Mesendoderm (in vitro differentiated cells): ENCODE measurements around the gene FREM1.
A peak's percentile ranks its signal among the peaks of the same experiment; 100 is the strongest.

Source experiments
- DNase-seq: peaks from one replicate; pipeline ENCODE4 v3.0.0; 2013
- H2AK5ac ChIP-seq: 2 replicates; pipeline ENCODE4 v1.6.1; 2013; ENCODE audit warnings: low read length, inconsistent platforms
- H2BK120ac ChIP-seq: 2 replicates; pipeline ENCODE4 v1.6.1; 2013; ENCODE audit warnings: low read depth, mild to moderate bottlenecking, low read length, moderate library complexity, mixed read lengths
- H2BK15ac ChIP-seq: replicated peaks from 2 replicates; pipeline ENCODE4 v1.6.1; 2013; ENCODE audit warnings: low read depth, mild to moderate bottlenecking, moderate library complexity
- H2BK5ac ChIP-seq: 2 replicates; pipeline ENCODE4 v1.6.1; 2013; ENCODE audit warnings: low read length, inconsistent platforms
- H3K18ac ChIP-seq: 2 replicates; pipeline ENCODE4 v1.6.1; 2013; ENCODE audit warnings: mild to moderate bottlenecking, low read length, mixed read lengths
- H3K23ac ChIP-seq: one replicate; pipeline ENCODE4 v1.6.1; 2013; ENCODE audit warnings: low read length
- H3K27ac ChIP-seq: 2 replicates; pipeline ENCODE4 v1.5.1; 2013; ENCODE audit warnings: low read depth, mild to moderate bottlenecking, inconsistent platforms, low read length, moderate library complexity
- H3K27me3 ChIP-seq: 2 replicates; pipeline ENCODE4 v1.6.1; 2013; ENCODE audit warnings: low read length, control low read depth, mild to moderate bottlenecking, inconsistent platforms; ENCODE audit not compliant: insufficient read depth, poor library complexity
- H3K36me3 ChIP-seq: 2 replicates; pipeline ENCODE4 v1.6.1; 2013; ENCODE audit warnings: low read length, inconsistent platforms; ENCODE audit not compliant: control insufficient read depth, insufficient read depth
- H3K4ac ChIP-seq: one replicate; pipeline ENCODE4 v1.6.1; 2013; ENCODE audit warnings: low read depth, mild to moderate bottlenecking, low read length, moderate library complexity
- H3K4me1 ChIP-seq: 2 replicates; pipeline ENCODE4 v1.6.1; 2013; ENCODE audit warnings: low read depth, low read length, inconsistent platforms; ENCODE audit not compliant: control insufficient read depth
- H3K4me2 ChIP-seq: 2 replicates; pipeline ENCODE4 v1.6.1; 2013; ENCODE audit warnings: low read length
- H3K4me3 ChIP-seq: 2 replicates; pipeline ENCODE4 v1.5.1; 2013; ENCODE audit warnings: mild to moderate bottlenecking, low read length
- H3K56ac ChIP-seq: one replicate; pipeline ENCODE4 v1.6.1; 2013; ENCODE audit warnings: low read length
- H3K79me1 ChIP-seq: 2 replicates; pipeline ENCODE4 v1.6.1; 2013; ENCODE audit warnings: low read length, inconsistent platforms
- H3K79me2 ChIP-seq: 2 replicates; pipeline ENCODE4 v1.6.1; 2013; ENCODE audit warnings: mild to moderate bottlenecking, low read length; ENCODE audit not compliant: control insufficient read depth, insufficient read depth
- H3K9ac ChIP-seq: 2 replicates; pipeline ENCODE4 v1.6.1; 2013; ENCODE audit warnings: low read length, inconsistent platforms
- H4K5ac ChIP-seq: one replicate; pipeline ENCODE4 v1.6.1; 2013; ENCODE audit warnings: low read length
- H4K8ac ChIP-seq: one replicate; pipeline ENCODE4 v1.6.1; 2013; ENCODE audit warnings: low read depth, mild to moderate bottlenecking, control low read depth, low read length, moderate library complexity
- WGBS: extraction: QIAGEN DNeasy Blood & Tissue Kit; methylation state at CpG from one replicate; pipeline ENCODE4 v1.1.7; 2013; ENCODE audit warnings: low lambda C conversion rate, missing lambda C conversion rate; ENCODE audit not compliant: insufficient coverage; ENCODE audit errors: extremely low coverage; 5-methylcytosine and 5-hydroxymethylcytosine counted together

FREM1 gene

DNA sequence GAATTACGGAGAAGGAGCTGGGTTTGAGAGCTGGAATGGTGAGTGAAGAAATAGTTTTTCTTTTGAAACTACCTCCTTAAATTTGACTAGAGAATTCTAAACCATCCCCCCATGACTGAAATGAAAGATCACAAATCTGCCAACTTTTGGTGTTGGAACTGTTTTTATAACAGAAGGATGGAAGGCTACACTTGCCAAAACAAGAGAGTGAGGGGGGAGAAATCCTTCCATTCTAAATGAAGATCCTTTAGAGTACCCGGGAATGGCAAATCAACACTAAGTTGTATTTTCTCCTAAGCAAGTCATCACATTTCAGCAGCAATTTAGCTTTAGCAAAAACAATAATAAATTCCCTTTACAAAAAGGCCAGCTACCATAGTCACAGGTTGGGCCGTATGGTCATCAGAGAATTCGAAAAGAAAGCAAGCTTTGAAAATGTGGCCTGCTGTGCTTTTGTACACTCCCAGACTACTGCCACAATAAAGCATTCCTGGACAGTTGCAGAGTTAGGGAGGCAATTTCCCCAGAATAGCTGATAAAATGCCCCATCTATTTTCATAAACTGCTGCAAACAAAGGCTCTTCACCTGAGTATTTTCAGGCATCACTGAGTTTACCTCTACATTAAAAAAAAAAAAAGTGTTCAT is 25.0 kb upstream of the FREM1 start:
- no peak for DNase-seq
- Histone ChIP-seq H2BK120ac (no peak overlapping the region), H3K4ac (no peak overlapping the region), H2BK5ac (no peak overlapping the region), H3K79me1 (no peaks in the 10 kb centered on the region), H3K18ac (no peak overlapping the region), H3K27me3 (no peaks in the 10 kb centered on the region), H4K5ac (no peak overlapping the region), H3K23ac (no peak overlapping the region), H2AK5ac (no peak overlapping the region), H3K9ac (no peak overlapping the region), H3K4me3 (no peak overlapping the region), H3K27ac (no peak overlapping the region), H3K56ac (no peak overlapping the region), H3K4me2 (no peak overlapping the region), H3K36me3 (no peaks in the 10 kb centered on the region), H2BK15ac (no peak overlapping the region), H4K8ac (no peak overlapping the region), H3K79me2 (no peaks in the 10 kb centered on the region), H3K4me1 (no peaks in the 10 kb centered on the region)
- 100% methylated on average over 1 of the region's 4 CpGs for WGBS

DNA sequence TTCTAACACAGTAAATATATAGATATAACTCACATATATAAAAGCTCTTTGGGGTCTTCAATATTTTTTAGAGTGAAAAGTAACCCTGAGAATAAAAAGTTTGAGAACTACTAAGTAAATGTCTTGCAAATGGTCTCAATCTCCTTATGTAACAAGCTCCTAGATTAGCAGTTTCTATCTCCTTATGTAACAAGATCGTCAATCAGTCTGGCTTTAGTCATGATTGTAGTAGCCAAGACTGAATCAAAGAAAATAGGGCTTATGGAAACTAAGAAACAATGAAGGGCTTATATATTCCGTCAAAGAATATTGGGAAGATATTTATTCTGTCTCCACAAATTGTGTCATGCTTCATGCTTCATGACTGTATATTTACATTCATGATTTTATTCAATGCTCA is 22.4 kb upstream of the FREM1 start:
- Histone ChIP-seq H2BK120ac (no peak overlapping the region), H3K4me2 (no peak overlapping the region), H3K18ac (no peak overlapping the region), H3K79me1 (no peaks in the 10 kb centered on the region), H2BK5ac (no peak overlapping the region), H4K5ac (no peak overlapping the region), H3K4me3 (no peak overlapping the region), H3K79me2 (no peaks in the 10 kb centered on the region), H3K4ac (no peak overlapping the region), H3K27ac (no peak overlapping the region), H3K4me1 (no peaks in the 10 kb centered on the region), H4K8ac (no peak overlapping the region), H3K23ac (no peak overlapping the region), H2AK5ac (no peak overlapping the region), H3K36me3 (no peaks in the 10 kb centered on the region), H2BK15ac (no peak overlapping the region), H3K9ac (no peak overlapping the region), H3K27me3 (no peaks in the 10 kb centered on the region), H3K56ac (no peak overlapping the region)
- no CpG with 5 or more reads among the region's 2 CpGs for WGBS
- no peak for DNase-seq

DNA sequence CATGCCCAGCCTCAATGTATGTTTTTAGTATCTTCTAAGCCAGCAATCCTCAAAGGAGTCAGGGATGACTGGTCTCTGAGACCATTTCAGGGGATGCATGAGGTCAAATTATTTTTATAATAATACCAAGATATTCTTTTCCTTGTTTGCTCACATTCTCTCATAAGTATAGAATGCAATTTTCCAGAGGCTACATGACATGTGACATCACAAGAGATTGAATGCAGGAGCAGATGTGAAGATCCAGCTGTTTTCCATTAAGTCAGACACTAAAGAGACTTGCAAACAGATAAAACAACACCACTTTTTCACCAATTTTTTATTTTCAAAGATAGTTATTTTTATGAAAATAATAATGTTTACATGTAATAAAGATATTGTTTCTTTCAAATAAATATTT is 22.0 kb upstream of the FREM1 start:
- Histone ChIP-seq H2BK15ac (no peak overlapping the region), H3K4me3 (no peak overlapping the region), H3K27ac (no peak overlapping the region)

DNA sequence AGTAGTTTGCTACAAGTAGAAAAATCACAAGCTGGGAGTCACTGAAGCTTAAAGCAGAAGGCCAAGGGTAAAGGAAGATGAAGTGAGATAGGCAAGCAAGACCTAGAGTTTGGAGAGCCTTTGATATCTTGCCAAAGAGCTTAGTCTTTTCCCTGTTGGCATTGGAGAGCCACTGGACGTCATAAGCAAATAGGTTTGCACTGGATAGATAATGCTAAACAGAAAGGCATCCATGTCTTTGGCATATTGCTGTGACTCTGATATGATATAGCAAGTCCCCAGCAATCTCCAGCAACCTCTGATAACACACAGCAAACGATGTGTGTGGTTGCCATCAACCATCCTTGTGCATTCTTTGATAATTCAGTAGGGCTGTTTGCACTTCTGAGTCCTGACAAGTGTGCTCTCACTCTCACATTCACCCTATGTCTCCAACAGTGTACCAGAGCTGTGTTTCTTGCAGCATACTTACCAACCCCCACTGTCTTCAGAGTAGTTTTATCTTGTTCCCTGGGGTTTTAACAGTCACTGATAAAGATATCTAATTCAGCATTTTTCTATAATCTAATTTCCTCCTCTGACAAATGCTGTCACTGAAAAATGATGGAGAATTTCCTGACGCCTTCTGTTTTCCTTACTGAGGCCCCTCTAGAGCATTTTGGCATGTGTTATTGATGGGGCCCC is 16.9 kb upstream of the FREM1 start:
- H3K4me3 ChIP-seq = no peak overlapping the region
- no peaks in the 10 kb centered on the region for H3K79me1 ChIP-seq
- peak overlapping the region; percentile 33 for H4K5ac ChIP-seq
- H2AK5ac ChIP-seq = no peak overlapping the region
- H2BK15ac ChIP-seq = no peak overlapping the region
- H3K23ac ChIP-seq = no peak overlapping the region
- no peak overlapping the region for H4K8ac ChIP-seq
- no peaks in the 10 kb centered on the region for H3K27me3 ChIP-seq
- H3K56ac ChIP-seq = peak overlapping the region; percentile 49
- H2BK5ac ChIP-seq = peak overlapping the region; percentile 87
- DNase-seq = peak; percentile 92
- peak overlapping the region; percentile 1 for H3K9ac ChIP-seq
- no peaks in the 10 kb centered on the region for H3K79me2 ChIP-seq
- H3K4me1 ChIP-seq = peaks cover 6% of the 10 kb centered on the region
- no peak overlapping the region for H2BK120ac ChIP-seq
- no peak overlapping the region for H3K4me2 ChIP-seq
- no peak overlapping the region for H3K4ac ChIP-seq
- no peaks in the 10 kb centered on the region for H3K36me3 ChIP-seq
- WGBS = no CpG with 5 or more reads among the region's 3 CpGs
- H3K18ac ChIP-seq = no peak overlapping the region
- H3K27ac ChIP-seq = no peak overlapping the region

More for the DNA sequence above, 22.0 kb upstream of the FREM1 start:
- no peaks in the 10 kb centered on the region for H3K79me2 ChIP-seq
- no peak overlapping the region for H3K23ac ChIP-seq
- no peaks in the 10 kb centered on the region for H3K27me3 ChIP-seq
- peak overlapping the region; percentile 82 for H2BK120ac ChIP-seq
- H3K56ac ChIP-seq = no peak overlapping the region
- H3K79me1 ChIP-seq = no peaks in the 10 kb centered on the region
- no peaks in the 10 kb centered on the region for H3K4me1 ChIP-seq
- H4K8ac ChIP-seq = no peak overlapping the region
- no peak overlapping the region for H2AK5ac ChIP-seq
- no peak overlapping the region for H2BK5ac ChIP-seq
- no peak overlapping the region for H3K4me2 ChIP-seq
- H3K18ac ChIP-seq = no peak overlapping the region
- H4K5ac ChIP-seq = no peak overlapping the region
- H3K9ac ChIP-seq = no peak overlapping the region
- no peaks in the 10 kb centered on the region for H3K36me3 ChIP-seq
- no peak overlapping the region for H3K4ac ChIP-seq
- DNase-seq = no peak

DNA sequence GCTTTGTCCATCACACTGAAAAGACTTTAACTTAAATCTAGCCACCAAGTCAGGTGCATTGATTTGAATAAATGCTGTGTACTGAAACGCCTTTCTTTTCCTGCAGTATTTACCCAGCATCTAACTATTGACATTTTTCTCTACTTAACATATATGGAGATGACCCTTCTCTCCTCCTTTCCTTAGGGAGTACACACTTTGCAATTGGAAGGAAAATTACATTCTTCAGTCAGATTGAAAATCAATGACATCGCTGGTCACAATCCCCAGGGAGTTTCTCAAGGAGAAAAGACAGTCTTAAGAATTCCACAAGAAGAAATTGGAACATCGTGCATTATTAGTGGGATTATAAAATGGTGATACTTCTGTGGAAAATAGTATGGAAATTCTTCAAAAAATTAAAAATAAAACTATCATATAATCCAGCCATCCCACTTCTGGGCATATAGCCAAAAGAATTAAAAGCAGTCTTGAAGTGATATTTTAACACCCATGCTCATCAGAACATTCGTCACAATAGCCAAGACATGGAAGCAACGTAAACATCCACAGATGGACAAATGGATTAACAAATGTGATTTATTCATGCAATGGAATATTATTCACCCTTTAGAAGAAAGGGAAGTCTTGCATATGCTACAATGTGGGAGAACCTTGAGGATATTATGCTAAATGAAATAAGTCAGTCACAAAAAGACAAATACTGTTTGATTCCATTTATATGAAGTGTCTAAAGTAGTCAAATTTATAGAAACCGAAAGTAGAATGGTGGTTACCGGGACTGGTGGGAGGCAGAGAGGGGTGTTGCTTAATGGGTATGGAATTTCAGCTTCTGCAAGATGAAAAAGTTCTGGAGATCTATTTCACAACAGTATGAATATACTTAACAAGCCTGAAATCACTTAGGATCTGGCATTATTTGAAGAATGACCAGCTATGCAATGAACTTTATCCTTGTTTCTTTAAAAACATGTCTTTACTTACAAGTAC is 14.3 kb upstream of the FREM1 start:
- peaks cover 6% of the 10 kb centered on the region for H3K4me1 ChIP-seq
- no peaks in the 10 kb centered on the region for H3K36me3 ChIP-seq
- H3K27me3 ChIP-seq = no peaks in the 10 kb centered on the region
- no peaks in the 10 kb centered on the region for H3K79me1 ChIP-seq
- no peak overlapping the region for H3K27ac ChIP-seq
- H3K18ac ChIP-seq = no peak overlapping the region
- no CpG with 5 or more reads among the region's 7 CpGs for WGBS
- H2BK15ac ChIP-seq = no peak overlapping the region
- no peak overlapping the region for H2BK5ac ChIP-seq
- no peak overlapping the region for H4K8ac ChIP-seq
- no peak for DNase-seq
- H3K23ac ChIP-seq = no peak overlapping the region
- H3K4me3 ChIP-seq = no peak overlapping the region
- H2AK5ac ChIP-seq = no peak overlapping the region
- no peak overlapping the region for H3K9ac ChIP-seq
- H3K4me2 ChIP-seq = no peak overlapping the region
- H3K79me2 ChIP-seq = no peaks in the 10 kb centered on the region
- H4K5ac ChIP-seq = no peak overlapping the region
- H3K56ac ChIP-seq = no peak overlapping the region
- H2BK120ac ChIP-seq = no peak overlapping the region
- H3K4ac ChIP-seq = no peak overlapping the region
